ENCODE measurements around the gene GALNT18.

GALNT18 gene

GRCh38 chr11:11594162-11594561, 27.6 kb downstream of the GALNT18 start:
- DNase-seq (ENCODE audit: low read depth in 1 of 2, low spot score in 1 of 2): no peak
- H3K27me3 ChIP-seq (ENCODE audit: insufficient read depth, poor library complexity, severe bottlenecking): no peaks in the 10 kb centered on the region
- TF ChIP-seq POLR2AphosphoS5 (IDR thresholded peaks at IDR 0.05; ENCODE audit: low read depth) (no peak), REST (IDR thresholded peaks at IDR 0.05; ENCODE audit: insufficient replicate concordance, low read depth) (no peak), SPI1 (IDR thresholded peaks at IDR 0.05; ENCODE audit: borderline replicate concordance, low read depth) (no peak), GABPA (IDR thresholded peaks at IDR 0.05; ENCODE audit: low read depth) (no peak)
- TF ChIP-seq, protein P1, sequence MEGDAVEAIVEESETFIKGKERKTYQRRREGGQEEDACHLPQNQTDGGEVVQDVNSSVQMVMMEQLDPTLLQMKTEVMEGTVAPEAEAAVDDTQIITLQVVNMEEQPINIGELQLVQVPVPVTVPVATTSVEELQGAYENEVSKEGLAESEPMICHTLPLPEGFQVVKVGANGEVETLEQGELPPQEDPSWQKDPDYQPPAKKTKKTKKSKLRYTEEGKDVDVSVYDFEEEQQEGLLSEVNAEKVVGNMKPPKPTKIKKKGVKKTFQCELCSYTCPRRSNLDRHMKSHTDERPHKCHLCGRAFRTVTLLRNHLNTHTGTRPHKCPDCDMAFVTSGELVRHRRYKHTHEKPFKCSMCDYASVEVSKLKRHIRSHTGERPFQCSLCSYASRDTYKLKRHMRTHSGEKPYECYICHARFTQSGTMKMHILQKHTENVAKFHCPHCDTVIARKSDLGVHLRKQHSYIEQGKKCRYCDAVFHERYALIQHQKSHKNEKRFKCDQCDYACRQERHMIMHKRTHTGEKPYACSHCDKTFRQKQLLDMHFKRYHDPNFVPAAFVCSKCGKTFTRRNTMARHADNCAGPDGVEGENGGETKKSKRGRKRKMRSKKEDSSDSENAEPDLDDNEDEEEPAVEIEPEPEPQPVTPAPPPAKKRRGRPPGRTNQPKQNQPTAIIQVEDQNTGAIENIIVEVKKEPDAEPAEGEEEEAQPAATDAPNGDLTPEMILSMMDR (IDR thresholded peaks at IDR 0.05; ENCODE audit: insufficient read depth, low read length): no peak
- no peak overlapping the region for H3K27ac ChIP-seq (replicated peaks)
- H3K4me3 ChIP-seq (replicated peaks; ENCODE audit: insufficient read depth, low read length): no peak overlapping the region

GRCh38 chr11:11592146-11592684, 29.6 kb downstream of the GALNT18 start:
- H3K4me3 ChIP-seq (replicated peaks; ENCODE audit: insufficient read depth, low read length): no peak overlapping the region
- no peak for DNase-seq (ENCODE audit: low read depth in 1 of 2, low spot score in 1 of 2)
- TF ChIP-seq POLR2AphosphoS5 (IDR thresholded peaks at IDR 0.05; ENCODE audit: low read depth): no peak
- TF ChIP-seq GABPA (IDR thresholded peaks at IDR 0.05; ENCODE audit: low read depth): no peak
- no peak for TF ChIP-seq SPI1 (IDR thresholded peaks at IDR 0.05; ENCODE audit: borderline replicate concordance, low read depth)
- TF ChIP-seq REST (IDR thresholded peaks at IDR 0.05; ENCODE audit: insufficient replicate concordance, low read depth): no peak
- TF ChIP-seq, protein P1 (IDR thresholded peaks at IDR 0.05; ENCODE audit: insufficient read depth, low read length): no peak

DNA sequence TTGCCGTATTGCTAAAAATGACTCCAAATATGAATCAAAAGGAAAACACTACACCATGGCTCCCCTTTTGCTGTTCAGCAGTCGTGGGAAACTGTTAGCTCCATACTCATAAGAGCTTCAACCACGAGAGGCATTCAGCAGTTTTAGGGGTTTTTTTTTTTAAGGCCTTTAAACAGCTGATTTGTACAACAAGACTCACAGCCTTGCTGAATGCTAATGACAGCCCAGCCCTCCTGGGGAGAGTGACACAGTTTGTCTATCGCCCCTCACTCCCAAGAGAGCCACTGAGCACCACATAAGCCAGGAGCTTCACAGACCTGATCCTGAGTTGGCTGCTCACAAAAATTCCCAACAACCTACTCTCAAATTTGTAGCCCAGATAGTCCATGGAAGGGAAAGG, 32.4 kb downstream of the GALNT18 start:
- Histone ChIP-seq H3K4me3 (replicated peaks; ENCODE audit: insufficient read depth, low read length) (no peak overlapping the region), H3K27me3 (ENCODE audit: insufficient read depth, poor library complexity, severe bottlenecking) (no peaks in the 10 kb centered on the region), H3K27ac (replicated peaks) (no peak overlapping the region)
- no peak for DNase-seq (ENCODE audit: low read depth in 1 of 2, low spot score in 1 of 2)
- no peak for TF ChIP-seq GABPA (IDR thresholded peaks at IDR 0.05; ENCODE audit: low read depth)
- no peak for TF ChIP-seq POLR2AphosphoS5 (IDR thresholded peaks at IDR 0.05; ENCODE audit: low read depth)
- no peak for TF ChIP-seq SPI1 (IDR thresholded peaks at IDR 0.05; ENCODE audit: borderline replicate concordance, low read depth)
- TF ChIP-seq REST (IDR thresholded peaks at IDR 0.05; ENCODE audit: insufficient replicate concordance, low read depth): no peak
- TF ChIP-seq, protein P1 (IDR thresholded peaks at IDR 0.05; ENCODE audit: insufficient read depth, low read length): no peak

More at GRCh38 chr11:11592146-11592684, 29.6 kb downstream of the GALNT18 start:
- H3K27me3 ChIP-seq (ENCODE audit: insufficient read depth, poor library complexity, severe bottlenecking): no peaks in the 10 kb centered on the region
- H3K27ac ChIP-seq (replicated peaks): no peak overlapping the region
